ENCODE results near the gene MRPL10.

GRCh38 chr17:47789611-47790561 lies 41.5 kb downstream of the MRPL10 start:
- no peak for TF ChIP-seq POLR2A (IDR thresholded peaks at IDR 0.05)
- TF ChIP-seq CTCF (IDR thresholded peaks at IDR 0.05), result peak; percentile 32 to 44 (median 35)

All from right lobe of liver (tissue), 4 donors.